SW480 (cell line): ENCODE measurements around the gene TBC1D9.
"Not testable (repeated sequence)": the region's sequence is repeated elsewhere in the genome, so short reads cannot be mapped to it uniquely, and the experiment has no call there.

Experiments used
- DNase-seq: peaks from one replicate; pipeline ENCODE4 v3.0.0-alpha.2; 2016; ENCODE audit warnings: low spot score

Gene TBC1D9

GRCh38 chr4:140753329-140753728 is 2.9 kb downstream of the TBC1D9 start:
- DNase-seq: no peak

GRCh38 chr4:140752291-140753068 is 3.7 kb downstream of the TBC1D9 start:
- no peak for DNase-seq

- no peak for DNase-seq
Measured at GRCh38 chr4:140750470-140750869, 5.7 kb downstream of the TBC1D9 start.

- DNase-seq: no peak
Measured at GRCh38 chr4:140748171-140748570, 8.0 kb downstream of the TBC1D9 start.

- DNase-seq: not testable (repeated sequence)
Measured at GRCh38 chr4:140746546-140746945, 9.6 kb downstream of the TBC1D9 start.

GRCh38 chr4:140744421-140744820 is 11.8 kb downstream of the TBC1D9 start:
- DNase-seq: no peak

- DNase-seq: peak; percentile 18
Measured at GRCh38 chr4:140743194-140743931, 12.8 kb downstream of the TBC1D9 start.

- no peak for DNase-seq
Measured at GRCh38 chr4:140742838-140743193, 13.4 kb downstream of the TBC1D9 start.

- no peak for DNase-seq
Measured at GRCh38 chr4:140740906-140741670, 15.1 kb downstream of the TBC1D9 start.

- DNase-seq: no peak
Measured at GRCh38 chr4:140740422-140740821, 15.8 kb downstream of the TBC1D9 start.

- DNase-seq: no peak
Measured at GRCh38 chr4:140739971-140740370, 16.2 kb downstream of the TBC1D9 start.

GRCh38 chr4:140738139-140738538 is 18.0 kb downstream of the TBC1D9 start:
- DNase-seq: no peak

- DNase-seq: no peak
Measured at GRCh38 chr4:140736669-140737343, 19.4 kb downstream of the TBC1D9 start.

GRCh38 chr4:140735779-140736391 is 20.3 kb downstream of the TBC1D9 start:
- DNase-seq: no peak

GRCh38 chr4:140735317-140735716 is 20.9 kb downstream of the TBC1D9 start:
- DNase-seq: no peak

- no peak for DNase-seq
Measured at GRCh38 chr4:140732780-140733179, 23.4 kb downstream of the TBC1D9 start.

- DNase-seq: no peak
Measured at GRCh38 chr4:140729344-140730049, 26.7 kb downstream of the TBC1D9 start.

- peak; percentile 4 for DNase-seq
Measured at GRCh38 chr4:140726776-140727500, 29.2 kb downstream of the TBC1D9 start.

GRCh38 chr4:140725556-140725955 is 30.6 kb downstream of the TBC1D9 start:
- DNase-seq: no peak

- no peak for DNase-seq
Measured at GRCh38 chr4:140724760-140725159, 31.4 kb downstream of the TBC1D9 start.
